ENCODE data around the gene BNC2. TPM values are rescaled to one million over a fixed set of nuclear protein-coding genes. Genes with fewer than 3 reads are reported as not detected.

The BNC2 gene
- total RNA-seq, 1 donor from 2014 or later = 2.4 TPM

- Histone ChIP-seq H2AFZ (replicated peaks) (no peak overlapping the region), H3K9ac (no peak overlapping the region), H3K79me2 (ENCODE audit: low read depth) (no peaks in the 10 kb centered on the region), H3K27ac (no peak overlapping the region), H3K9me3 (ENCODE audit: low read depth) (no peaks in the 10 kb centered on the region), H3K4me2 (no peak overlapping the region), H3F3A (ENCODE audit: low read depth) (no peaks in the 10 kb centered on the region), H4K20me1 (ENCODE audit: low read depth) (no peaks in the 10 kb centered on the region), H3K4me3 (no peak overlapping the region), H3K4me1 (no peaks in the 10 kb centered on the region), H3K36me3 (no peaks in the 10 kb centered on the region), H3K27me3 (no peaks in the 10 kb centered on the region)
- Mint-ChIP-seq H3K4me1 (no peaks in the 10 kb centered on the region), H3K27me3 (ENCODE audit: insufficient read depth, low read depth) (no peaks in the 10 kb centered on the region), H3K4me3 (no peak overlapping the region), H3K9me3 (no peaks in the 10 kb centered on the region), H3K36me3 (no peaks in the 10 kb centered on the region), H3K27ac (no peak overlapping the region)
- no peak for DNase-seq (ENCODE audit: low spot score)
- TF ChIP-seq EZH2 (IDR thresholded peaks at IDR 0.05) (no peak), EZH2phosphoT487 (IDR thresholded peaks at IDR 0.05) (no peak), CTCF (IDR thresholded peaks at IDR 0.05) (no peak)
Measured at GRCh38 chr9:16743375-16743774, 127.1 kb downstream of the BNC2 start.

GRCh38 chr9:16735001-16735400 lies 135.5 kb downstream of the BNC2 start:
- H3K4me2 ChIP-seq = no peak overlapping the region
- H2AFZ ChIP-seq (replicated peaks) = no peak overlapping the region
- no peak overlapping the region for H3K9ac ChIP-seq
- H3F3A ChIP-seq (ENCODE audit: low read depth) = no peaks in the 10 kb centered on the region
- H3K4me3 ChIP-seq = no peak overlapping the region
- H3K4me1 ChIP-seq = peaks cover 5% of the 10 kb centered on the region
- no peaks in the 10 kb centered on the region for H3K9me3 ChIP-seq (ENCODE audit: low read depth)
- Mint-ChIP-seq H3K4me3 (no peak overlapping the region), H3K9me3 (no peaks in the 10 kb centered on the region), H3K27me3 (ENCODE audit: insufficient read depth, low read depth) (no peaks in the 10 kb centered on the region), H3K4me1 (peaks cover 5% of the 10 kb centered on the region), H3K36me3 (no peaks in the 10 kb centered on the region), H3K27ac (no peak overlapping the region)
- TF ChIP-seq EZH2phosphoT487 (IDR thresholded peaks at IDR 0.05) (no peak), CTCF (IDR thresholded peaks at IDR 0.05) (no peak)
- no peaks in the 10 kb centered on the region for H4K20me1 ChIP-seq (ENCODE audit: low read depth)
- no peaks in the 10 kb centered on the region for H3K36me3 ChIP-seq
- H3K79me2 ChIP-seq (ENCODE audit: low read depth) = no peaks in the 10 kb centered on the region
- peaks cover 17% of the 10 kb centered on the region for H3K27me3 ChIP-seq
- H3K27ac ChIP-seq = no peak overlapping the region
- DNase-seq (ENCODE audit: low spot score) = no peak

- DNase-seq (ENCODE audit: low spot score) = no peak
- no peak overlapping the region for H3K4me3 ChIP-seq
- H3K9ac ChIP-seq = no peak overlapping the region
- H3K27me3 Mint-ChIP-seq (ENCODE audit: insufficient read depth, low read depth) = peaks cover 3% of the 10 kb centered on the region
- no peak overlapping the region for H3K4me3 Mint-ChIP-seq
- no peak overlapping the region for H3K27ac Mint-ChIP-seq
- H3K79me2 ChIP-seq (ENCODE audit: low read depth) = no peaks in the 10 kb centered on the region
- H3K4me1 Mint-ChIP-seq = peaks cover 24% of the 10 kb centered on the region
- no peaks in the 10 kb centered on the region for H3K9me3 Mint-ChIP-seq
- peaks cover 25% of the 10 kb centered on the region for H3K4me1 ChIP-seq
- no peaks in the 10 kb centered on the region for H3K36me3 Mint-ChIP-seq
- no peak overlapping the region for H3K27ac ChIP-seq
- H2AFZ ChIP-seq (replicated peaks) = no peak overlapping the region
- H3K27me3 ChIP-seq = peaks cover 41% of the 10 kb centered on the region
- H4K20me1 ChIP-seq (ENCODE audit: low read depth) = no peaks in the 10 kb centered on the region
- H3K9me3 ChIP-seq (ENCODE audit: low read depth) = no peaks in the 10 kb centered on the region
- TF ChIP-seq CTCF (IDR thresholded peaks at IDR 0.05) = no peak
- TF ChIP-seq EZH2phosphoT487 (IDR thresholded peaks at IDR 0.05) = no peak
- TF ChIP-seq EZH2 (IDR thresholded peaks at IDR 0.05) = no peak
- no peak overlapping the region for H3K4me2 ChIP-seq
- no peaks in the 10 kb centered on the region for H3K36me3 ChIP-seq
- H3F3A ChIP-seq (ENCODE audit: low read depth) = peaks cover 7% of the 10 kb centered on the region
Measured at GRCh38 chr9:16732546-16732945, 137.9 kb downstream of the BNC2 start.
